Endothelial cell of umbilical vein (primary cell): Measurements from ENCODE around the gene GSE1. TPM values are rescaled to one million over a fixed set of nuclear protein-coding genes. Genes with fewer than 3 reads are reported as not detected.

ENCODE experiments used
- BruUV-seq: library from RNA; stranded (reverse); fragments of 400-500 nt; replicated peaks from 2 replicates; lab custom pipeline; 2021; lab: Mats Ljungman, UMichigan
- CTCF ChIA-PET: fragments of 300-600, 350-600 bp; sonication (Branson Sonifier 250); formaldehyde crosslinking; loops from one replicate; lab custom pipeline; 2021; ENCODE audit warnings: antibody characterized with exemption, inconsistent platforms; lab: Charles Lee
- POLR2A ChIA-PET: fragments of 300-600, 350-600 bp; sonication (Branson Sonifier 250); formaldehyde crosslinking; loops from one replicate; lab custom pipeline; 2021; ENCODE audit warnings: antibody characterized with exemption, inconsistent platforms; lab: Charles Lee
- DNase-seq: peaks from one replicate; pipeline ENCODE4 v3.0.0-alpha.2; 2011; ENCODE audit warnings: low read depth, low spot score
- FAIRE-seq: peaks from 2 replicates; lab custom pipeline; 2011; peaks lifted over from hg19 to GRCh38; lab: Jason Lieb, UNC
- H2AFZ ChIP-seq: 2 replicates; pipeline ENCODE4 v1.6.0; 2012; ENCODE audit warnings: low read depth, low read length, control low read depth, inconsistent platforms
- H3K27ac ChIP-seq: 2 replicates; pipeline ENCODE4 v1.5.1; 2011; ENCODE audit warnings: low read depth, mild to moderate bottlenecking, control low read depth, low read length, moderate library complexity; ENCODE audit not compliant: insufficient read depth
- H3K27me3 ChIP-seq, 2 experiments: 2 replicates each; pipeline versions ENCODE4 v1.6.0 to v1.6.1; 2011; ENCODE audit warnings: low read length in 2 of 2, mixed read lengths in 1 of 2; ENCODE audit not compliant: control insufficient read depth in 2 of 2, insufficient read depth in 2 of 2
- H3K36me3 ChIP-seq, 2 experiments: 2 replicates in 1 of 2; 3 replicates in 1 of 2; pipeline ENCODE4 v1.5.1; 2011; ENCODE audit warnings: low read length in 2 of 2, mild to moderate bottlenecking in 1 of 2, moderate library complexity in 1 of 2; ENCODE audit not compliant: control insufficient read depth in 2 of 2, insufficient read depth in 2 of 2; ENCODE audit errors: extremely low read depth in 1 of 2
- H3K4me1 ChIP-seq: 3 replicates; pipeline ENCODE4 v1.5.1; 2011; ENCODE audit warnings: mild to moderate bottlenecking, low read length; ENCODE audit not compliant: control insufficient read depth, insufficient read depth; ENCODE audit errors: extremely low read depth
- H3K4me2 ChIP-seq: 2 replicates; pipeline ENCODE4 v1.6.1; 2011; ENCODE audit warnings: low read length, control low read depth, mixed read lengths; ENCODE audit not compliant: insufficient read depth
- H3K4me3 ChIP-seq, 3 experiments: fragments of 200-600 bp in 1 of 3; sonication (generic), shearing (Covaris generic) in 1 of 3; replicated peaks in 1 of 3; 2 replicates each; pipeline ENCODE4 v1.5.1; 2011 to 2016; ENCODE audit warnings: control low read depth in 3 of 3, low read length in 3 of 3, mild to moderate bottlenecking in 2 of 3, inconsistent platforms in 1 of 3, low read depth in 1 of 3, moderate library complexity in 1 of 3; ENCODE audit not compliant: insufficient read depth in 1 of 3
- H3K79me2 ChIP-seq: 2 replicates; pipeline ENCODE4 v1.6.0; 2012; ENCODE audit warnings: low read length, inconsistent platforms; ENCODE audit not compliant: control insufficient read depth, insufficient read depth
- H3K9ac ChIP-seq: replicated peaks from 2 replicates; pipeline ENCODE3; 2011; ENCODE audit warnings: low read length, control low read depth; ENCODE audit not compliant: insufficient read depth; ENCODE audit errors: extremely low read depth
- H3K9me1 ChIP-seq: replicated peaks from 3 replicates; pipeline ENCODE4 v1.6.0; 2011; ENCODE audit warnings: mild to moderate bottlenecking, low read length; ENCODE audit not compliant: control insufficient read depth, insufficient read depth; ENCODE audit errors: extremely low read depth
- H3K9me3 ChIP-seq: replicated peaks from 2 replicates; pipeline ENCODE4 v1.5.1; 2012; ENCODE audit warnings: low read length, inconsistent platforms; ENCODE audit not compliant: control insufficient read depth, insufficient read depth
- H4K20me1 ChIP-seq: replicated peaks from 2 replicates; pipeline ENCODE3; 2011; ENCODE audit warnings: mild to moderate bottlenecking, low read length; ENCODE audit not compliant: control insufficient read depth, insufficient read depth; ENCODE audit errors: extremely low read depth
- EZH2 ChIP-seq: IDR thresholded peaks from 2 replicates; pipeline ENCODE4 v1.6.1; 2012; ENCODE audit warnings: borderline replicate concordance, low read depth, mild to moderate bottlenecking, moderate library complexity, low read length, inconsistent platforms; ENCODE audit not compliant: severe bottlenecking
- FOS ChIP-seq: IDR thresholded peaks from 2 replicates; pipeline ENCODE4 v1.6.1; 2011; ENCODE audit warnings: mild to moderate bottlenecking, low read length, moderate library complexity, borderline replicate concordance; ENCODE audit not compliant: insufficient read depth
- GATA2 ChIP-seq: IDR thresholded peaks from 2 replicates; pipeline ENCODE4 v1.7.0; 2011; ENCODE audit warnings: low read depth, mild to moderate bottlenecking, moderate library complexity, mixed read lengths, low read length; ENCODE audit not compliant: insufficient read length, insufficient read depth
- JUN ChIP-seq: IDR thresholded peaks from 2 replicates; pipeline ENCODE4 v1.6.1; 2011; ENCODE audit warnings: borderline replicate concordance, low read depth; ENCODE audit not compliant: insufficient read length, insufficient read depth
- MAX ChIP-seq: IDR thresholded peaks from 2 replicates; pipeline ENCODE4 v1.6.1; 2011; ENCODE audit not compliant: insufficient read depth, insufficient read length
- MYC ChIP-seq: IDR thresholded peaks from one replicate; pipeline ENCODE4 v1.6.1; 2011; ENCODE audit warnings: mild to moderate bottlenecking, low read depth, low read length
- POLR2A ChIP-seq: IDR thresholded peaks from 2 replicates; pipeline ENCODE4 v1.6.1; 2012; ENCODE audit warnings: low read depth, mild to moderate bottlenecking, control low read depth, low read length
- POLR2AphosphoS5 ChIP-seq: IDR thresholded peaks from 2 replicates; pipeline ENCODE4 v1.6.1; 2012; ENCODE audit warnings: low read depth, mild to moderate bottlenecking, control low read depth, low read length, moderate library complexity; ENCODE audit not compliant: insufficient read depth
- dilution Hi-C: fragments of 300-500 bp; cut with MboI; formaldehyde crosslinking; loops from one replicate; pipeline ENCODE4 v1.15.0; 2019; ENCODE audit warnings: low sequenced_read_pairs; ENCODE audit not compliant: extremely low pct_ligation_motif_present
- intact Hi-C: fragments of 100-400 bp; cut with micrococcal nuclease; formaldehyde crosslinking; loops from one replicate; pipeline ENCODE4 v1.10.0; 2022
- polyA plus RNA-seq, 4 experiments: library from polyadenylated mRNA; depleted of rRNA in 3 of 4; stranded (reverse) in 3 of 4; unstranded in 1 of 4; fragments of >200 nt; gene quantifications; 2 replicates each; pipeline versions ENCODE4 v1.2.1 to v1.2.3, GENCODE V29; 2011 to 2012; ENCODE audit warnings: missing spikeins in 1 of 4
- total RNA-seq: library from RNA; stranded (reverse); gene quantifications from 2 replicates; pipeline ENCODE4 v1.2.3, GENCODE V29; 2021
- TF ChIP-seq, protein P1 (sequence below), 2 donors: IDR thresholded peaks; 1 replicate in 1 of 2; 2 replicates in 1 of 2; pipeline ENCODE4 v1.5.1; 2011; ENCODE audit warnings: low read length in 2 of 2, mild to moderate bottlenecking in 2 of 2, moderate library complexity in 2 of 2, control low read depth in 1 of 2, inconsistent platforms in 1 of 2, low read depth in 1 of 2; ENCODE audit not compliant: insufficient read depth in 1 of 2; ENCODE audit errors: extremely low read depth in 1 of 2

GSE1 gene
- total and polyA plus RNA-seq, 2 donors (not counting 3 experiments of a cell fraction or from before 2014, with no cell fraction given), result 4.2 to 18.3 TPM

- Histone ChIP-seq H3K9me3 (no peaks in the 10 kb centered on the region), H3K9ac (no peak overlapping the region), H3K4me2 (no peak overlapping the region), H3K79me2 (no peaks in the 10 kb centered on the region), H3K27ac (no peak overlapping the region), H4K20me1 (no peaks in the 10 kb centered on the region), H3K4me3 (no peak overlapping the region), H3K36me3 (peaks cover 0 to 3% of the 10 kb centered on the region in 2 experiments), H3K27me3 (no peaks in the 10 kb centered on the region), H2AFZ (no peak overlapping the region), H3K9me1 (no peaks in the 10 kb centered on the region), H3K4me1 (peaks cover 14% of the 10 kb centered on the region)
- DNase-seq (no peak), FAIRE-seq (no peak)
- no peak for TF ChIP-seq JUN
- TF ChIP-seq, protein P1, sequence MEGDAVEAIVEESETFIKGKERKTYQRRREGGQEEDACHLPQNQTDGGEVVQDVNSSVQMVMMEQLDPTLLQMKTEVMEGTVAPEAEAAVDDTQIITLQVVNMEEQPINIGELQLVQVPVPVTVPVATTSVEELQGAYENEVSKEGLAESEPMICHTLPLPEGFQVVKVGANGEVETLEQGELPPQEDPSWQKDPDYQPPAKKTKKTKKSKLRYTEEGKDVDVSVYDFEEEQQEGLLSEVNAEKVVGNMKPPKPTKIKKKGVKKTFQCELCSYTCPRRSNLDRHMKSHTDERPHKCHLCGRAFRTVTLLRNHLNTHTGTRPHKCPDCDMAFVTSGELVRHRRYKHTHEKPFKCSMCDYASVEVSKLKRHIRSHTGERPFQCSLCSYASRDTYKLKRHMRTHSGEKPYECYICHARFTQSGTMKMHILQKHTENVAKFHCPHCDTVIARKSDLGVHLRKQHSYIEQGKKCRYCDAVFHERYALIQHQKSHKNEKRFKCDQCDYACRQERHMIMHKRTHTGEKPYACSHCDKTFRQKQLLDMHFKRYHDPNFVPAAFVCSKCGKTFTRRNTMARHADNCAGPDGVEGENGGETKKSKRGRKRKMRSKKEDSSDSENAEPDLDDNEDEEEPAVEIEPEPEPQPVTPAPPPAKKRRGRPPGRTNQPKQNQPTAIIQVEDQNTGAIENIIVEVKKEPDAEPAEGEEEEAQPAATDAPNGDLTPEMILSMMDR (IDR thresholded peaks at IDR 0.05; ENCODE audit: extremely low read depth in 1 of 2, insufficient read depth in 1 of 2, low read depth in 1 of 2, low read length in 2 of 2), result no peak
- TF ChIP-seq MYC, result no peak
- no peak for TF ChIP-seq EZH2
- no peak for TF ChIP-seq POLR2AphosphoS5
- no peak for TF ChIP-seq POLR2A
- no peak for TF ChIP-seq MAX
- no peak for TF ChIP-seq GATA2
- TF ChIP-seq FOS, result no peak
- dilution Hi-C loops (no loop called here), intact Hi-C loops (no loop called here)
- ChIA-PET CTCF (interaction anchor here (1.7 kb wide), 1 partner anchor 14 kb away, joined by 3 read pairs; no protein-coding TSS in a partner anchor), POLR2A (no interaction called here)
- BruUV-seq, result no TSS peak
Measured at GRCh38 chr16:85670840-85671239, 57.7 kb downstream of the GSE1 start.
